Panc1 (cell line): ENCODE data around the gene EYS. TPM values are rescaled to one million over a fixed set of nuclear protein-coding genes. Genes with fewer than 3 reads are reported as not detected.

Experiments used
- ATAC-seq: fragments of 200-7000 bp; cut with Tn5 transposase; 2 replicates; pipeline ENCODE4 v1.9.1; 2020; ENCODE audit warnings: mild to moderate bottlenecking, moderate library complexity
- BruUV-seq: library from RNA; stranded (reverse); fragments of 400-500 nt; replicated peaks from 2 replicates; lab custom pipeline; 2021; lab: Mats Ljungman, UMichigan
- CTCF ChIA-PET: fragments of 300-600 bp; sonication (Branson Sonifier 250); formaldehyde crosslinking; loops from one replicate; lab custom pipeline; 2022; ENCODE audit warnings: antibody characterized with exemption; lab: Charles Lee
- POLR2A ChIA-PET: fragments of 300-600 bp; sonication (Branson Sonifier 250); formaldehyde crosslinking; loops from one replicate; lab custom pipeline; 2022; ENCODE audit warnings: antibody characterized with exemption; lab: Charles Lee
- DNase-seq: peaks from one replicate; pipeline ENCODE4 v3.0.0-alpha.2; 2010; ENCODE audit warnings: low read depth, low spot score
- H3K27ac ChIP-seq: 2 replicates; pipeline ENCODE4 v1.5.1; 2011; ENCODE audit warnings: mild to moderate bottlenecking, low read length, inconsistent platforms
- H3K27me3 ChIP-seq: fragments of 200-500 bp; sonication (Bioruptor generic); 2 replicates; pipeline ENCODE4 v1.6.0; 2014; ENCODE audit warnings: low read length, inconsistent platforms; ENCODE audit not compliant: control insufficient read depth, insufficient read depth
- H3K36me3 ChIP-seq: fragments of 200-500 bp; sonication (Bioruptor generic); 2 replicates; pipeline ENCODE4 v1.5.1; 2014; ENCODE audit warnings: inconsistent platforms, mild to moderate bottlenecking, low read length, moderate library complexity; ENCODE audit not compliant: control insufficient read depth, insufficient read depth
- H3K4me1 ChIP-seq: 2 replicates; pipeline ENCODE4 v1.5.1; 2011; ENCODE audit warnings: inconsistent platforms, mild to moderate bottlenecking, low read length, moderate library complexity; ENCODE audit not compliant: control insufficient read depth, insufficient read depth
- H3K4me3 ChIP-seq, 2 experiments: 2 replicates each; pipeline ENCODE4 v1.5.1; 2011 to 2012; ENCODE audit warnings: low read depth in 2 of 2, low read length in 2 of 2, mild to moderate bottlenecking in 2 of 2, inconsistent platforms in 1 of 2, moderate library complexity in 1 of 2
- H3K9me3 ChIP-seq: fragments of 200-500 bp; sonication (Bioruptor generic); 2 replicates; pipeline ENCODE4 v1.5.1; 2014; ENCODE audit warnings: low read depth, mild to moderate bottlenecking, inconsistent platforms, low read length, moderate library complexity; ENCODE audit not compliant: control insufficient read depth, insufficient read depth
- CTCF ChIP-seq: fragments of 450-650 bp; IDR thresholded peaks from 2 replicates; pipeline ENCODE4 v1.5.1; 2017; ENCODE audit warnings: mild to moderate bottlenecking
- POLR2AphosphoS5 ChIP-seq: IDR thresholded peaks from 2 replicates; pipeline ENCODE4 v1.6.1; 2012; ENCODE audit warnings: mild to moderate bottlenecking, low read depth, low read length, moderate library complexity
- REST ChIP-seq, 2 experiments: IDR thresholded peaks; 2 replicates each; pipeline ENCODE4 v1.6.1; 2011 to 2012; ENCODE audit warnings: low read depth in 2 of 2, control low read depth in 1 of 2, low read length in 1 of 2, mild to moderate bottlenecking in 1 of 2, moderate library complexity in 1 of 2; ENCODE audit not compliant: insufficient read depth in 1 of 2
- SIN3A ChIP-seq: IDR thresholded peaks from 2 replicates; pipeline ENCODE4 v1.6.1; 2012; ENCODE audit warnings: low read depth, mild to moderate bottlenecking, low read length, moderate library complexity, borderline replicate concordance; ENCODE audit not compliant: insufficient read depth
- TCF7L2 ChIP-seq: IDR thresholded peaks from 2 replicates; pipeline ENCODE4 v1.6.1; 2011; ENCODE audit warnings: mild to moderate bottlenecking, low read depth, low read length, inconsistent platforms
- in situ Hi-C: cut with HindIII; loops from 2 replicates; pipeline ENCODE4 v1.10.0; 2016; ENCODE audit warnings: low sequenced_read_pairs, low pct_unique_long_range_greater_than_20kb
- intact Hi-C: fragments of 100-400 bp; cut with micrococcal nuclease; formaldehyde crosslinking; loops from one replicate; pipeline ENCODE4 v1.10.0; 2022; ENCODE audit not compliant: unreplicated experiment
- total RNA-seq: library from RNA; stranded (reverse); gene quantifications from one replicate; pipeline ENCODE4 v1.2.1, GENCODE V29; 2021; ENCODE audit not compliant: unreplicated experiment

The EYS gene
- total RNA-seq, 1 experiment from 2014 or later: not detected

GRCh38 chr6:63706630-63707029 is 2000.4 kb downstream of the EYS start:
- intact Hi-C loops (no loop called here), in situ Hi-C loops (no loop called here)
- Histone ChIP-seq H3K27ac (no peak overlapping the region), H3K9me3 (no peaks in the 10 kb centered on the region), H3K4me3 (no peak overlapping the region), H3K4me1 (no peaks in the 10 kb centered on the region), H3K36me3 (peaks cover 52% of the 10 kb centered on the region), H3K27me3 (no peaks in the 10 kb centered on the region)
- no peak for ATAC-seq
- TF ChIP-seq POLR2AphosphoS5 (no peak), TCF7L2 (no peak), REST (IDR thresholded peaks at IDR 0.05; ENCODE audit: insufficient read depth in 1 of 2, low read depth in 2 of 2, low read length in 1 of 2) (no peak), CTCF (no peak), SIN3A (no peak)
- ChIA-PET CTCF (no interaction called here), POLR2A (no interaction called here)
- no TSS peak for BruUV-seq
- DNase-seq: no peak

- ChIA-PET POLR2A (no interaction called here), CTCF (no interaction called here)
- in situ Hi-C loops (no loop called here), intact Hi-C loops (no loop called here)
- no peak overlapping the region for H3K27ac ChIP-seq
- no peak for DNase-seq
- no peaks in the 10 kb centered on the region for H3K4me1 ChIP-seq
- H3K36me3 ChIP-seq: peaks cover 44% of the 10 kb centered on the region
- no peaks in the 10 kb centered on the region for H3K27me3 ChIP-seq
- no peaks in the 10 kb centered on the region for H3K9me3 ChIP-seq
- BruUV-seq: no TSS peak
- no peak for ATAC-seq
- H3K4me3 ChIP-seq: no peak overlapping the region
- TF ChIP-seq TCF7L2 (no peak), POLR2AphosphoS5 (no peak), CTCF (no peak), REST (IDR thresholded peaks at IDR 0.05; ENCODE audit: insufficient read depth in 1 of 2, low read depth in 2 of 2, low read length in 1 of 2) (no peak), SIN3A (no peak)
Measured at GRCh38 chr6:63705707-63706106, 2001.3 kb downstream of the EYS start.
